Keratinocyte (primary cell): ENCODE measurements around the gene SEMA4A. TPM values are rescaled to one million over a fixed set of nuclear protein-coding genes. Genes with fewer than 3 reads are reported as not detected.

Experiments
- DNase-seq: peaks from one replicate; pipeline ENCODE4 v3.0.0-alpha.2; 2011; ENCODE audit warnings: low read depth, missing footprints, low spot score
- FAIRE-seq: peaks from 2 replicates; lab custom pipeline; 2011; peaks lifted over from hg19 to GRCh38; lab: Jason Lieb, UNC
- H2AFZ ChIP-seq: 2 replicates; pipeline ENCODE4 v1.6.0; 2012; ENCODE audit warnings: low read length, control low read depth, inconsistent platforms; ENCODE audit not compliant: control insufficient read depth
- H3K27ac ChIP-seq: 2 replicates; pipeline ENCODE4 v1.5.1; 2011; ENCODE audit warnings: low read length; ENCODE audit not compliant: control insufficient read depth, insufficient read depth
- H3K27me3 ChIP-seq: 3 replicates; pipeline ENCODE4 v1.6.0; 2011; ENCODE audit warnings: low read length; ENCODE audit not compliant: control insufficient read depth, insufficient read depth; ENCODE audit errors: extremely low read depth
- H3K36me3 ChIP-seq, 2 experiments: 2 replicates in 1 of 2; 3 replicates in 1 of 2; pipeline ENCODE4 v1.5.1; 2011; ENCODE audit warnings: low read length in 2 of 2, mild to moderate bottlenecking in 1 of 2; ENCODE audit not compliant: control insufficient read depth in 2 of 2, insufficient read depth in 2 of 2; ENCODE audit errors: extremely low read depth in 1 of 2
- H3K4me1 ChIP-seq: 3 replicates; pipeline ENCODE4 v1.5.1; 2011; ENCODE audit warnings: low read length; ENCODE audit not compliant: control insufficient read depth, insufficient read depth; ENCODE audit errors: extremely low read depth
- H3K4me2 ChIP-seq: 3 replicates; pipeline ENCODE4 v1.6.0; 2011; ENCODE audit warnings: low read depth, low read length; ENCODE audit not compliant: control insufficient read depth, insufficient read depth; ENCODE audit errors: extremely low read depth
- H3K4me3 ChIP-seq, 3 experiments: fragments of 200-600 bp in 1 of 3; sonication (generic) in 1 of 3; 2 replicates in 2 of 3; 3 replicates in 1 of 3; pipeline ENCODE4 v1.5.1; 2011 to 2016; ENCODE audit warnings: low read length in 3 of 3, mild to moderate bottlenecking in 3 of 3, control low read depth in 2 of 3, inconsistent platforms in 1 of 3, low read depth in 1 of 3, mixed read lengths in 1 of 3, mixed run types in 1 of 3, moderate library complexity in 1 of 3; ENCODE audit not compliant: control insufficient read depth in 2 of 3, insufficient read depth in 2 of 3; ENCODE audit errors: extremely low read depth in 1 of 3
- H3K79me2 ChIP-seq: 2 replicates; pipeline ENCODE4 v1.6.0; 2012; ENCODE audit warnings: low read length; ENCODE audit not compliant: control insufficient read depth, insufficient read depth
- H3K9ac ChIP-seq: 3 replicates; pipeline ENCODE4 v1.6.0; 2011; ENCODE audit warnings: low read length; ENCODE audit not compliant: control insufficient read depth, insufficient read depth; ENCODE audit errors: extremely low read depth
- H3K9me1 ChIP-seq: 3 replicates; pipeline ENCODE4 v1.6.0; 2011; ENCODE audit warnings: low read length; ENCODE audit not compliant: control insufficient read depth, insufficient read depth; ENCODE audit errors: extremely low read depth
- H3K9me3 ChIP-seq: 2 replicates; pipeline ENCODE4 v1.5.1; 2012; ENCODE audit warnings: low read depth, low read length; ENCODE audit not compliant: control insufficient read depth
- H4K20me1 ChIP-seq: 3 replicates; pipeline ENCODE4 v1.6.0; 2011; ENCODE audit warnings: low read length; ENCODE audit not compliant: control insufficient read depth, insufficient read depth; ENCODE audit errors: extremely low read depth
- CTCF ChIP-seq, 3 experiments: IDR thresholded peaks in 1 of 3; conservative IDR thresholded peaks in 1 of 3; optimal IDR thresholded peaks in 1 of 3; 2 replicates in 2 of 3; 3 replicates in 1 of 3; pipeline versions ENCODE3 to v1.5.1; 2011; ENCODE audit warnings: low read length in 3 of 3, mild to moderate bottlenecking in 3 of 3, moderate library complexity in 2 of 3, control low read depth in 1 of 3, inconsistent platforms in 1 of 3; ENCODE audit not compliant: insufficient read depth in 2 of 3; ENCODE audit errors: extremely low read depth in 1 of 3
- EZH2 ChIP-seq: IDR thresholded peaks from one replicate; pipeline ENCODE4 v1.6.1; 2012; ENCODE audit warnings: inconsistent platforms, mild to moderate bottlenecking, low read length, moderate library complexity
- dilution Hi-C: fragments of 300-500 bp; cut with MboI; formaldehyde crosslinking; loops from one replicate; pipeline ENCODE4 v1.7.0; 2020; ENCODE audit warnings: low sequenced_read_pairs; ENCODE audit not compliant: extremely low pct_ligation_motif_present
- polyA plus RNA-seq, 5 experiments: library from polyadenylated mRNA; depleted of rRNA in 3 of 5; stranded (reverse) in 3 of 5; stranded (forward) in 1 of 5; unstranded in 1 of 5; fragments of >200 nt; gene quantifications; 1 replicate in 1 of 5; 2 replicates in 3 of 5; 3 replicates in 1 of 5; pipeline versions ENCODE4 v1.2.1 to v1.2.3, GENCODE V29; 2011 to 2012; ENCODE audit warnings: missing spikeins in 2 of 5, low read depth in 1 of 5, low replicate concordance in 1 of 5

Gene SEMA4A
- polyA plus RNA-seq, 1 donor (not counting 4 experiments of a cell fraction or from before 2014, with no cell fraction given) = 7.9 TPM

DNA sequence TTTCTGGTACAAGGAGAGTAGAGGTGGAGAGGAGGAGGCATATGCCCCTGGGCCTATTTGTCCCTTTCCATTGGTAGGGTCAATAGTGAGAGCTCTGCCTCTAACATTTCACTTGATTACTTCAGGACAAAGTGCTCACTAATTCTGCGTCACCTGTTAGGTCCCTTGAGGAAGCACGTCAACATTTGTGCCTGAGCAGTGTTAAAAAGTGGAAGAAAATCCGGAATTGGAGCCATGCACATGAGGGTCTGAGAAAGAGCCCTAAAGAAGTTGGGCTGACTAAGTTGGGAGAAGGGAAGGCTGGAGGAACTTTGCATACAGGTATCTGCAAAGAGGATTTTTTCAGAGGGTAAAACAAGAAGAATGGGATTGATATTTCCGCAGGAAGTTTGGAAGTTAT lies 42.5 kb downstream of the SEMA4A start:
- no peaks in the 10 kb centered on the region for H3K9me1 ChIP-seq
- H3K4me2 ChIP-seq = no peak overlapping the region
- H3K36me3 ChIP-seq = peaks cover 13 to 18% of the 10 kb centered on the region in 2 experiments
- no peaks in the 10 kb centered on the region for H3K9me3 ChIP-seq
- H3K27ac ChIP-seq = no peak overlapping the region
- TF ChIP-seq EZH2 = no peak
- no peak for TF ChIP-seq CTCF (optimal IDR thresholded peaks at IDR 0.05 in 1 of 3, IDR thresholded peaks at IDR 0.05 in 1 of 3, conservative IDR thresholded peaks at IDR 0.05 in 1 of 3; ENCODE audit: extremely low read depth in 1 of 3, insufficient read depth in 2 of 3, low read length in 3 of 3)
- H3K4me3 ChIP-seq = no peak overlapping the region
- H3K9ac ChIP-seq = no peak overlapping the region
- H3K4me1 ChIP-seq = peaks cover 8% of the 10 kb centered on the region
- H2AFZ ChIP-seq = no peak overlapping the region
- H3K27me3 ChIP-seq = no peaks in the 10 kb centered on the region
- H4K20me1 ChIP-seq = no peaks in the 10 kb centered on the region
- DNase-seq = no peak
- H3K79me2 ChIP-seq = peaks cover 59% of the 10 kb centered on the region
- dilution Hi-C loops = no loop called here
- no peak for FAIRE-seq

DNA sequence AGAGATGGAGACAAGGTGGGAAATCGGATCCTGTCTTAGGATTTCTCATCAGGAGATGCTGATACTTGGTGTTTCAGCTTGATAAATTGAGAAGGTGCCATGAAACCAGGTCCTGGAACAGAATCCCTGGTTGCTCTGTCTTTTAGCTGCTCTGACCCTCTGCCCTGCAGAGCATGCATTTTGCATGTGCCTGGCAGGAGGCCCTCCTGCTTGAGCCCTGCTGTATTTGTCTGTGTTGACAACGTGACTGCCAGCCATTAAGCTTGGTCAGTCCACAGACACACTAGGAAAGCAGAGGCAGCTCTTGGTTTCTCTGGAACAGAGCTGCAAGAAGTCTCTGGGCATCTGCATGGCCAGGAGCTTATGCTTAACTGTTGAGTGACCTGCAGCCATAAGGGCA lies 43.1 kb downstream of the SEMA4A start:
- DNase-seq (no peak), FAIRE-seq (no peak)
- H3K9ac ChIP-seq = no peak overlapping the region
- no peaks in the 10 kb centered on the region for H3K27me3 ChIP-seq
- H4K20me1 ChIP-seq = no peaks in the 10 kb centered on the region
- peaks cover 8% of the 10 kb centered on the region for H3K4me1 ChIP-seq
- dilution Hi-C loops = no loop called here
- TF ChIP-seq CTCF (optimal IDR thresholded peaks at IDR 0.05 in 1 of 3, IDR thresholded peaks at IDR 0.05 in 1 of 3, conservative IDR thresholded peaks at IDR 0.05 in 1 of 3; ENCODE audit: extremely low read depth in 1 of 3, insufficient read depth in 2 of 3, low read length in 3 of 3) = no peak
- no peak for TF ChIP-seq EZH2
- H3K9me1 ChIP-seq = no peaks in the 10 kb centered on the region
- peaks cover 13 to 18% of the 10 kb centered on the region in 2 experiments for H3K36me3 ChIP-seq
- no peak overlapping the region for H3K27ac ChIP-seq
- H2AFZ ChIP-seq = no peak overlapping the region
- H3K9me3 ChIP-seq = no peaks in the 10 kb centered on the region
- no peak overlapping the region for H3K4me2 ChIP-seq
- H3K4me3 ChIP-seq = no peak overlapping the region
- peaks cover 59% of the 10 kb centered on the region for H3K79me2 ChIP-seq
